SKM-1 treated with dmso at 0.1 percent for 144 hours (cell line): ENCODE results near the gene ADAMTS17.

Experiments
- DNase-seq: peaks from one replicate; lab custom pipeline; 2025; ENCODE audit not compliant: unreplicated experiment; lab: John Stamatoyannopoulos, UW

ADAMTS17 gene

DNA sequence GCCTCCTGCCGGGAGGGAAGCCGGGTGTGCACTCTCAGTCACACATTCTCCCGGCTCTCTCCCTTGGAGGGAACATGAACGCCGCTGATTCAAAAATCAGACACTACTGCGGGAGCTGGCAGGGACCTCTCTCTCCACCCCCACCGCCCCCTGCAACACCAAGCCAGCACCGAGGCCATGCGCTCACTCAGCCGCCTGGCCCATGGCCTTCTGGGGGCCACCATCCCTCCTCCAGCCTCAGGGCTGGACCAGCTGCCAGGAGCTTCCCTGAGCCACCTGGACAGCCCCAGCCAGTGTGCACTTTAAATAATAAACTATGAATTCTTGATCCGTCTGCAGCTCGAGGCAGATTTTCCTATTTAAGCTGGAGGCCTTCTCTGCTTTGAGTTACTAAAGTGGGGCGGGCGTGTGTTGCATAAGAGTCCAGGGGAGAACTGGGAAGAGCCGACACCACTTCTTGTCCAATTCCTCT is 30.6 kb downstream of the ADAMTS17 start:
- DNase-seq = no peak

DNA sequence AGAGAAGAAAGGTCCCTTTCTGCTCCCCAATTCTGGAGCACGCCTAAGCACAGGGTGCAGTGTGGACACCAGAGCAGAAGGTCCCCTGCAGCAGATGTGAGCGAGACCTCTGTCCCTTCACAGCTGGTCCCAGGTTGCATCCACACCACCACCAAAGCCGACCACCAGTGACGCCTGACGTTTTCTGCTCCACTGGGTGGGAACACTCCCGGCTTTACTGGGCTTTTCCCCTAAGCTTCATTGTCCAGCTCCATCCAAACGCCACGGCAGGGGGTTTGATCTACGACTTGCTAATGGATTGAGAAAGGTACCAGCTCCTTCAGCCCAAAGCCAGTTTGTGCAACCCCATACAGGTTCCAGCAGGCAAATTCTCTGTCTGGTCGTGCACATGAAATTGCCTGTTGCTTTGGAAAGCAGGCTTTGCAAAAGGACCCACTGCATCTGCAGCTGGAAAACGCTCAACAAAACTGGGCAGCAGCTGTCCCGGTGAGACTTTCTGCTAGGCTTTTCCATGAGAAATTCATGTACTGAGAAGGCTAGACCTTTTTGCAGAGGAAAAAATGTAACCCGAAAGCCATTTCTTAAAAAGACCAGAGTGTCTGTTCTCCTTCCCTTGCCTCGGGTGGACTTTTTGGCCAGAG is 31.1 kb downstream of the ADAMTS17 start:
- no peak for DNase-seq

DNA sequence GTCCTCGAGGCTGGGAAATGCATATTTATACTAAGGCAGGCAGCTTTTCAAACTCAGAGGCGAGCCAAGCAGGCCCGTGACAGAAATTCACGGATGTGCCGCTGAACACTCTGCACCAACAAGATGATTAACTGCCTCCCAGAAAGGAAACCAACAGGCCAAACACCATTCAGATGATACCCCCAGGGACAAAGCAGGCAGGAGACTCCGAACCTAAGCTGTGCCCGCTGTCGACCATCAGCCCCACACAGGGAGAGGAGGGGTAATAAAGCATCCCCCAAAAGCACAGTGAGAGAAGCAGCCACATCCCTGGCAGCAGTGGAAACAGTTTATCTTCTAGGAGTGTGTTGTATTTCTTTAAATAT is 31.8 kb downstream of the ADAMTS17 start:
- no peak for DNase-seq

DNA sequence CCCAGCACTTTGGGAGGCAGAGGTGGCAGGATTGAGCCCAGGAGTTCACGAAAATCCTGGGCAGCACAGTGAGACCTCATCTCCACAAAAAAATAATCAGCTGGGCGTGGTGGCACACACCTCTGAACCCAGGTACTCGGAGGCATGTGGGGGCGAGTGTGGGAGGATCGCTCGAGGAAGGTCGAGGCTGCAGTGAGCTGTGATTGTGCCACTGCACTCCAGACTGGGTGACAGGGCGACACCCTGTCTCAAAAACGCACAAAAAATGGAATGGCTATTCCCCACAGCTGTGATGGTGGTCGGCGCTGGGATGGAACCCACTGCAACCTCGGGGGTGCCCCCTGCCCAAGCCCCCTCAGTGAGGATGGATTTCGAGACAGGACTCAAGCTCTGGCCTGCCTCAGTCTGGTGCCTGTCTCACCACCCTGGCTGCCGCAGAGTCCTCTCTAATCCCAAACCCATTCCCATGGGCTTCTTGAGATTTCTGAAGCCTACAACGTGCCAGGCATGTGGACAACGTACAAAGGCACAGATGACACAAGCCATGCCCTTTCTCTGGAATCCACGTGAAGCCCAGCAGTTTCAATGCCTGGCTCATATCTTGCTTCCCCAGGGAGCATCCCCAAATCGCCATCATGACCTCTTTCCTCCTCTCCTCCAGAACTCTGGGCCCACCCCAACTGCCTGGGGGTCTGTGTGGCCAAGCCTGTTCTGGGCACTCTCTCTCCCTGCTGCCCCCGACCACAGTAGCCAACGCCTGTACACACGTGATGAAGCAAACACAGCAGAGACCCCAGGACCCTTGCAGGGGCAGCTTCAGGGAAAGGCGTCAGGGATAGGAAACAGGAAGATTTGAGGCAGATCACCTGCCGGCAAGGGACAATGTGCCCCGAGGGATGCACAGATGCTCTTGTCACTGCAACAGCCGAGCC is 32.4 kb downstream of the ADAMTS17 start:
- DNase-seq = no peak

DNA sequence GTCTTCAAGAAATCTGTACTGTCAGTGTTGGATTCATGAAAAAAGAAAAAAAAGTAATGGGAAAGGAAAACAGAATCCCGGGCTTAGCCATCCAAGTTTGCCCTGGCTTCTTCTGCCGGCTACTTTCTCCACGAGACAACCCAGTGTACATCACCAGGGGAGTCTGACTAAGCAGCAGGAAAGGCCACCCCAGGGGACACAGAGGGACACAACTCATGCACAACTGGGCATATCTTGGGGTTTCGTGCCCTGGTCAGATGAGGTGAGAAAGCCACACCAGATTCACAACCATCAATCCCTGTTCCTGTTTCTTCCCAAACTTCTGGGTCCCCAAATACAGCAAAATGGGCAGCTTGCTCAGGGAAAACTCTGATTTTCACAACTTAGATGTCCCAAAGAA is 33.2 kb downstream of the ADAMTS17 start:
- DNase-seq = no peak

DNA sequence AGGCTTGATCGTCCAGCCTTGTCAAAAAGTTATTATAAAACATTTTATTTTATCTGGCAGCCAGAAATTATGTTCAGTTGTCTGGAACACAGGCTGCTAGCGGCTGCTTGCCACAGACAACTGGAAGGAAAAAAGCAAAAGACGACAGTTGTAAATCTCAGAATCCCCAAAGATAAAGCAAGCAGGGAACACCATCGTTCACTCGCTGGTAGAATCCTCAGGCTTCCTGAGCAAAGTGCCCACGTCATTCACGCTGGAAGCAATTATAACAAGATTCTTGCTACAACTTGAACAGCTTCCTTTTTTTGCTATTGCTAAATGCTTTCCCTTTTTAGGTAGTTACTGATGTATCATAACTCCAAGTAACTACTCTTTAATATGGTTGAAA is 33.6 kb downstream of the ADAMTS17 start:
- peak; percentile 73 for DNase-seq

DNA sequence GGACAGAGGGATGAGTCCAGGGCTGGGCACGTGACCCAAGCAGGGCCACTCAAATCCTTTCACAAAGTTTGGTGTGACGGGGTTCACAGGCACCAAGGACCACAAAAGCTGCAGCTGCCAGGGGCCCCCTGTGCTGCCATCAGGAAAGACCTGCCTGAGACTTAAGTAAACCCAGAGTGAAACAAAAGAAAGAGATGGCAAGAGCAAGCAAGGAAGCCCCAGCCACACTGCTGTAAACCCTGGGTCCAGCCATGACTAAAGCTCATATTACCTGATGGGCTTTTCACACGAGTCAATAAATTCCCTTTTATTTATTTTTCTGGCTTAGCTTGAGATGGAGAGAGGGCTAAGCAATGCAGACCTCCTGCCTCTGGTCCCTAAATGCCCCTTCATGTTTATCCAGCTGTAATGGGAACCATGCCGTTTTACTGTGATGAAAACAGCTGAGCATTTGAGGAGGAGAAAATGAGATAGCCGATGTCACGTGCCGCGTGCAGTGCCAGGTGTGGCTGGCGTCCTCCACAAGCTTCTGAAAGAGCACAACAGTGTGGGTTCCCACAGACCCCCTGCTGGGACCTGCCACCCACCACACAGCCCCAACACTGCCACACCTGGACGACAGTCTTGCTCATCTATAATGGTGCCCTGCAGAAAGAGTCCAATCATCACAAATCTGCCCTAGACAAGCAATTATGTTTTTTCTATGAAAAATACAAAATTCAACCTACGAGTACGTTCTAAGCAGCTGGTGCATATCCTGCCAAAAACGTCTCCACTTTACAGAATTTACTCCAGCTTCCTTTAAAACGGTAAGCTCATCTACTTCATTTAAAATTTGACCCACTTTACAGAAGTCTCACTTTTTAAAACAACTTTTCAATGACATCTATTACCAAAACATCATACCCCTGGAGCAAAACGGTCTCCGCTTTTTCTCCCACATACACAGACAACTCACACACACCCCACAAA is 34.2 kb downstream of the ADAMTS17 start:
- DNase-seq = no peak

DNA sequence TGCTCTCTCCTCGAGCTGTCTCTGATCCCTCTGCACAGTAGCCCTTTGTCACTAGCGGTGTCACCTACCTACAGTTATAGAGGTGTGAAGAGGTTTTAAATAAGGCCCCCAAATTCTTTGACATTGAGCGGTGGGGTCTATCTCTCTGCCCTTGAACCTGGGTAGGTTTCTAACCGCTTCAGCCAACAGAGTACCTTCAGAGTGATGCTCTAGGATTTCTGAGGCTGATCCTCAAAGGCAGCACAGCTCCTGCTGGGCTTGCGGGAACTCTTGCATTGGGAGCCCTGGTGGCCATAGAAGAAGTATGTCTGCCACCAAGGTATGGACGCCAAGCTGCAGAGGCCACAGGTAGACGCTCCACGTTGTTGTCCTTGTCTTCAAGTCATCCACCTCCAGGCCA is 35.7 kb downstream of the ADAMTS17 start:
- no peak for DNase-seq

DNA sequence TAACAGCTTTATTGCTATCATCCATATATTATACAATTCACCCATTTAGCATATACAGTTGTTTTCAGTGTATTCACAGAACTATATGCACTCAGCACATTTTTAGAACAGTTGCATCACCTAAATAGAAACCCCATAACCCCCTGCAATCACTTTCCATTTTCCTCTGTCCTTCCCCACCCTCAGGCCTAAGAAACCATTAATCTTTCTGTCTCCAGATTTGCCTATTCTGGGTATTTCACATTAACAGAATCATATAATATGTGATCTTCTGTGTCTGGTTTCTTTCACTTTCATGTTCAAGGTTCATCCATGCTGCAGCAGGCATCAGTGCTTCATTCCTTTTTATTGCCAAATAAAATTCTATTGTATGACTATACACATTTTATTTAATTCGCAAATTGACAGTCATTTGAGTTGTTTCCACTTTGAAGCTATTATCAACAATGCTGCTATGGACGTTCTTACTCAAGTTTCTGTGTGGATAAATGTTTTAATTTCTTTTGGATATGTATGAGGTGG is 39.8 kb downstream of the ADAMTS17 start:
- DNase-seq = no peak

DNA sequence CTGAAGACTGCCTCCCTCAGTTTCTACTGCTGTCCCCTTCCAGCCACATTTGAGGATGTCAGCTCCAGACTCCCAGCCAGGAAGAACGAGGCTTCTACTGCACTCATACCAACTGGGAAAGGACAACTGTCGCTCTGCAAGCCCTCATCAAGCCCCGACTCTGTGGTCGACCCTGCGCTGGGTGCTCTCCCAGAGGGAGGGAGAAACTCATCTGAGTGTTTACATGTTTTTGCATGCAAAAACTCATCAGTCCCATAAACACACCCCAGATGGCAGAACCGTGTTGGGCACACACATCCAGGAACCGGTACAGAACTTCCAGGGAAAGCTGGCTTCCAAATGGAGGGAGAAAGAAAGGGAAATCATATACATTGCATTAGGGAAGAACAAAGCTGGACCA is 43.5 kb downstream of the ADAMTS17 start:
- no peak for DNase-seq

DNA sequence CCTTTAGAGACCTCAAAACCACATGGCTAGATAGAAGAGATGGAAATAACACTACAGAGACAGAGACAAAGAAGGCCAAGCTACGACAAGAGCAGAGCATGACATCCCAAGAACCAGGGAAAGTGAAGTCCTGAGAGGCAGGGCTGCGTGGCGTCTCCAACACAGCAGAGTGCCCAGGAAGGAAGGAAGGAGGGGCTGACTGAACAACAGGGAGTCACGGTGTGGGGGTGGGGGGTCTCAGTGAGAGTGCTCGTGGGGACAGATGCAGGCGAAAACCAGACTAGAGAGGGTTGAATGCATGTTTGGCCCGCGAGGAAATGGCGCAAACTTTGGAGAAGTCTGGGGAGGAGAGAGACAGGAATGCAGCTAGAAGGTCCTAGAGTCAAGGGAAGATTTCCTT is 44.0 kb downstream of the ADAMTS17 start:
- no peak for DNase-seq

DNA sequence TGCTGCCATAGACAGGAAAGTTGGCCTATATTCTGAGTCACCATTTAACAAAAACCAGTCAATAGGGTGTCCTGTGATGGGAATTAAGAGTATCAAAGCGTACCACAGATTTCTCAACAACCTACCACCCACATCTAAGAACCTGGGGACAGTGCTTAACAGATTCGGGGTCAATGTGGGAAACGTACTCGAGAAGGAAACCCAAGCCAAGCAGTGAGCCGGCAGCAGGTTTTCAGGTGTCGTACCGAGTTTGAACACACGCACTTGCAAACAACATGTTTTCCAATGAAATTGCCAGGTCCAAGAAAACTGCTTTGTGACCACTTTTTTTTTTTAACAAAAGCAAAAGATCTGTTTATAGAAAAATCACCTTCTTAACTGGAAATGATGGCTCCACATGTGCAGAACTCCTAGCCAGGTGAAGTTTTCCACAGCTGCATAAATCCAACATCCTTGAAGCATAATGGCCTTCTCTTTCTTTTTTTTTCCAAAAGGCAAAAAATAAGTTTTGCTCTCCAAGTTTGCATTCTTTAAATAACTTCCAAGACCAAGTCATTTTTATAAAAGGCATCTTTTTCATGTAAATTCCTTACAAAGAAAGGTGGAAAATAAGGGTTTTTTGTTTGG is 45.7 kb downstream of the ADAMTS17 start:
- no peak for DNase-seq

DNA sequence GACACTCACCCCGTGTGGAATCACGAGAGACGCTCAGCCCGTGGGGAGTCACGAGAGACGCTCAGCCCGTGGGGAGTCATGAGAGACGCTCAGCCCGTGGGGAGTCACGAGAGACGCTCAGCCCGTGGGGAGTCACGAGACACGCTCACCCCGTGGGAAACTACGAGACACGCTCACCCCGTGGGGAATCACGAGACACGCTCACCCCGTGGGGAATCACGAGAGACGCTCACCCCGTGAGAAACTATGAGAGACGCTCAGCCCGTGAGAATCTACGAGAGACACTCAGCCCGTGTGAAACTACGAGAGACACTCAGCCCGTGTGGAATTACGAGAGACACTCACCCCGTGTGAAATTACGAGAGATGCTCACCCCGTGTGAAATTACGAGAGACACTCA is 49.8 kb downstream of the ADAMTS17 start:
- no peak for DNase-seq

DNA sequence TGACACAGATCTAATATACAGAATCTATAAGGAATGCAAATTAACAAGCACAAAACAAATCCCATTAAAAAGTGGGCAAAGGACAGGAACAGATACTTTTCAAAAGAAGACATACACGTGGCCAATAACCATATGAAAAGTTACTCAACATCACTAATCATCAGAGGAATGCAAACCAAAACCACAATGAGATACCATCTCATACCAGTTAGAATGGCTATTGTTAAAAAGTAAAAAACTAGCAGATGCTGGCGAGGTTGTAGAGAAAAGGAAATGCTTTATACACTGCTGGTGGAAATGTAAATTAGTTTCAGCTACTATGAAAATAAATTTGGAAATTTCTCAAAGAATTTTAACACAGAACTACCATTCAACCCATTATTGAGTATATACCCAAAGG is 50.7 kb downstream of the ADAMTS17 start:
- no peak for DNase-seq

DNA sequence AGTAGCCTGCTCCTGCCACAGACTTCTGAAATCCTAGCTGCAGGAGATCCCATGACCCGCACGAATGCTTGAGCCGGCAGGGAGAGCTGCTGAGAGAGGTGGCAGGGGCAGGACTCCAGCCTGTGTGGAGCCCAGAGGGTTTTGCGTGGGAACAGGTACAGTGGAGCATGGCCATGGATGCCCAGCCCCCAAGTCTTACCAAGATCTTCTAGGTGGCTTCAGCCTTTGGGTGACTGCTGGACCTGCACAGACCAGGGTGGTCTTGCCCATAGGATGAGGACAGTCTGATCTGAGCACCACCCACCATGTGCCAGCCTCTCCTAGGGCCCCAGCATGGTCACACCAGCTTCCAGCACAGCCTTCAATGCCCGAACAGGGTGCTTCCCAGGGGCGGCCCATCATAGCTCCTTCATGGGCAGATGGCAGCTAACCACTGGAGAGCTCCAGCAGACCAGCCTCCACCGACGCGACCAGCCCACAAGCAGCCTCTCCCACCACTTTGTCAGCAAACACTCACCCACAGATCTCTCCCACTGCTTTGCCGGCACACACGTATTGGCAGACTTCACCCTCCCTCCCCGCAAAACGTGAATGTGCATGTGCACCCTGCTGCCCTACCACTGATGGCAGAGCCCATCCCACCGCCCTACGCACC is 56.0 kb downstream of the ADAMTS17 start:
- DNase-seq = no peak

DNA sequence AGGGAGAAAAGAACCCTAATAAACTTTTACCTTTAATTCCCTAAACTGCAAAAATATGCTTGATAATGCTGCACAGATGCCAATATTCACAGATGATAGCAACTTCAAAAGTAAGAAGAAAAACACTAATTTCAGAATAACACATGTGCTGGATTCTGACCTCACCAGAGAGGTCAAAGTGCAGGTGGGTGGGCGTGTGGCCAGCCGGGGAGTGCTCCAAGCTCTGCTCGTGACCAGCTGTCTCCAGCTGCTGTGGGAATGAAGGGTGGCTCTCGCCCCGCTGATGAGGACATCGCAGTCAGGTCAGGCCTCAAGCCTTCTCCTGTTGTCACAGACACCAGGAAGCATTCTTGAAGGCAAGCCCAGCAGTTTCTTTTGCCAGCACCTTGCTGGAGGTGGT is 57.1 kb downstream of the ADAMTS17 start:
- no peak for DNase-seq

DNA sequence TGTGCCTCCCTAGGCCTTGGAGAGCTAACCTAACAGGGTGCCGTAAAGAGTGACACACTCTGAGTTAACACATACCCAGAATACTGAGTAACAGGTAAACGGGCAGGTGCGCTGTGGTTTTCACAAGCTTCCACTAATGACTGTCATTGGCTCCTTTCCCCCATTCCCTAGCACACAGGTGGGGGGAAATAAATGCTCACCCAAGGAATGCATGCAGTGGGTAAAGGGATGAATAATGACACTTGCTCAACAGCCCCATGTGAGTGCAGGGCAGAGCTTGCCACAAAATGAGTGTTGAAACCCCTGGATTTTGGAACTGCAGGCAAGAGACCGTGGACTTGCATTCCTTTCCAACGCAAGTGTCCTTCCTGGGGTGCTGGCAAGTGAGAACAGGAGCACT is 57.6 kb downstream of the ADAMTS17 start:
- no peak for DNase-seq

DNA sequence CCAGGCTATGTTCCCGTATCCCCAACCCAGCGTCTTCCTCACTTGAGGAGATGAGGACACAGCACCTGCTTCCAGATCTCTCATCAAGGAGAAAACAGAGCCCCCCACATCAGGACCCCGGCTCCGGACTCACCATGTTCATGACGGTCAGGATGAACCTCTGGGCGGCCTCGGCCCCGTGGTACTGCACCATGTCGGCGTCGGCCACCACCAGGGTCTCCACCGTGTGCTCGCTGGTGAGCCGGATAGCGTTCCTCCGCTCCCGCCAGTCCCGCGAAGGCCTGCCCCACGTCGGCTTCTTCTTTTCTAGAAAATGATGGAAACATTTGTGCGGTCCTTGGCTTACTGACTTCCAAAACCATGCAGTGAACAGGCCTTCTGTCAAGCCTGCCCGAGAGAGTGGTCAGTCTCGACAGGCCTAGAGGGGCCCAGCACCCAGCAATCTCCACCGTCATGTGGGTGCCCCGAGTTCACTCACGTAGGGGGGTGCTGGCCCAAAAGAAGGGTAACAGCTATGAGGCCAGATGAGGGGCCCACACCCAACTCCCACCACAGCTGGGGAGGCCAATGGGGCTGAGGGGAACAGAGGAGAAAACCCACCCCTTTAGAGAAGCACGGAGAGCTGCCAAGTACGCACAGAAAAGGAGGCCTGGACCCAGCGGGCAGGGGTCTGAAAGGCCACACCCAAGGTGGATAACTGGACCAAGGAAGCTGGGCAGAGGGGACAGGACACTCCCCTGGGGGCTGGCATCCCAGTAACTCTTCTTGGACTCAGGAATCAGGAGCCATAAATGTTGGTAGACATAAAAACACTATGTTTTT is 60.5 kb downstream of the ADAMTS17 start:
- DNase-seq = no peak

DNA sequence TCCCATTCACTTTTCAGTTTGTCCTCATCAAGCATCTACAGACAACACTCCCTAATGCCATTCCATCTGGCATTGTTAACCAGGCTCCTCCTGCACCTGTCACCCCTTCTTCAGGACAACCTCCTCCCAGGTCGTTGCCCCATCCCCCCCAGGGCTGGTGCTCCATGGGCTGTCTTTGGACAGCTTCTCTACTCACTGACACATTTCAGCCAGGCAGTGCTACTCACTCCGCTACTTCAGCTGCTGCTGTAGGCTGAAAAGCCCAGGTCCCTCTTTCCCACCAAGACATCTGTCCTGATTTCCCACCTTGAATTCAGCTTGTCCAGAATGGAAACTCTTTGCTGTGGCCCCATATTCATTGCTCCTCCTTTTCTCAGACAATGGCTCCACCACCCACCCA is 61.9 kb downstream of the ADAMTS17 start:
- DNase-seq = no peak
